GM19397 (cell line): ENCODE results near the gene ILK.

Experiments
- ATAC-seq: cut with Tn5 transposase; IDR thresholded peaks from one replicate; pipeline ENCODE4 v1.9.1; 2021; ENCODE audit warnings: mild to moderate bottlenecking, moderate library complexity; ENCODE audit not compliant: unreplicated experiment

The ILK gene

DNA sequence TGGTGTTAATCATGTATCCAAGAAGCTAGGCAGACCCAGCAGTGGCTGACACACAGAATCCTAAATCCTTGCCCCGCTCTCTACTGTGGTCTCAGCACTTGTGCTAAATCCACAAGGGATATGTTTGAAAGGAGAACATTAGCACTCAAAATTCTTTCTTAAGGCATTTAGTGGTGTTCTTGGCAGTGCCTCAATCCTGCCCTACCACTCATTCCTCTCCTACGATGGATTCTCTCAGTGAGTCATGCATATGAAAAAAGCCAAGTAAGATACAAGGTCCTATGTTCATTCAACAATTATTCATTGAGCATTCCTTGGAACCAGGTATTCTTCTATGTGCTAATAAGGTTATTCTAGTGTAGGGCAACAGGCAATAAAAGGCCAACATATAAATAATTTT is 31.4 kb upstream of the ILK start:
- no peak for ATAC-seq

- no peak for ATAC-seq
Measured at GRCh38 chr11:6574816-6575715, 28.5 kb upstream of the ILK start.

DNA sequence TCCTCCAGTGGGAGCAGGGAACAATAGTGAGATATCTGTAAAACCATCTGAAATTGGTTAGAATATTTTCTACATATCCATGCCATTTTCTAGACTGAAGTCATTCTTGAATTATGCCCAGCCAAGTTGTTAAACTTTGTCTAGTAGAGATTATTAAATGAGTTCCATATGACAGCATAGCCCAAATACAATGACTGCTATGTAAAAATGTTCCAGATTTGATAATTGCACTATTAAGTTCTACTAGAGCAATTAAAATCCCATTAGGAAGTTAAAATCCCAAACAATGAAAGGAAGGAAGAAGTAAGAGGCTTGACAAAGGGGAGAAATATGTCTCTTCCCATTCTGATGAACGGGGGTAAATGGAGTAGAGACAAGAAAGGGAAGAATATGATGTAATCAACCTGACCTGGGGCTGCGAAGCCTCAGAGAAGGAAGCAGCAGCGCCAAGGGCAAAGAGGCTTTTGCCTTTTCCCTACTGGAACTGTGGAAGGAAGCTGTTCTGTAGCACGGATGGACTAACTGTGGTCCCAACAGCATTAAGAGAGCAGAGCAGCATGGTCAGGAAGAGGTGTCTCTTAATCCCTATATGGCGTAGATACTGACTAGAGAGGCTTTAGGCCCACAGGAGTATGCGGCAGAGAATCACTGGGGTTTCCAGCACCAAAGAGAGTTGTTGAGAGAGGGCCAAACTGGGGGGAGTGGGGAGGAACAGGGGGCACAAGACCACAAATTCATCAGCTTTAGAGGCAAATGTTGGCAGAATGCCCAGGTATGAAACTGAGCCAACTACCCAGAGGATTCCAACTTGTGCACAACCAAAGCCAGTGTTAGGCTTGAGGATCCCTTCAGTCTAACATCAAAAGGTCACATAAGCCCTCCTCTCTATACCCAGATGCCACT is 26.9 kb upstream of the ILK start:
- no peak for ATAC-seq

- ATAC-seq, result no peak
Measured at GRCh38 chr11:6578134-6578533, 25.4 kb upstream of the ILK start.

- no peak for ATAC-seq
Measured at GRCh38 chr11:6579681-6580080, 23.9 kb upstream of the ILK start.

DNA sequence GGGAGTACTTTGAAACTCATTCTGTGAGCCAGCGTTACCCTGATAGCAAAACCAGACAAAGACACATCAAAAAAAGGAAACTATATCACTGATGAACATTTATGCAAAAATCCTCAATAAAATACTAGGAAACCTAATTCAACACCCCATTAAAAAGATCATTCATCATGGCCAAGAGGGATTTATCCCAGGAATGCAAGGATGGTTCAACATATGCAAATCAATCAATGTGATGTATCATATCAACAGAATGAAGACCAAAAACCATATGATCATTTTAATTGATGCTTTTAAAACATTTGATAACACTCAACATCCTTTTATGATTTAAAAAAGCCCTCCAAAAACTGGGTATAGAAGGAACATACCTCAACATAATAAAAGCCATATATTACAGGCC is 20.0 kb upstream of the ILK start:
- no peak for ATAC-seq

DNA sequence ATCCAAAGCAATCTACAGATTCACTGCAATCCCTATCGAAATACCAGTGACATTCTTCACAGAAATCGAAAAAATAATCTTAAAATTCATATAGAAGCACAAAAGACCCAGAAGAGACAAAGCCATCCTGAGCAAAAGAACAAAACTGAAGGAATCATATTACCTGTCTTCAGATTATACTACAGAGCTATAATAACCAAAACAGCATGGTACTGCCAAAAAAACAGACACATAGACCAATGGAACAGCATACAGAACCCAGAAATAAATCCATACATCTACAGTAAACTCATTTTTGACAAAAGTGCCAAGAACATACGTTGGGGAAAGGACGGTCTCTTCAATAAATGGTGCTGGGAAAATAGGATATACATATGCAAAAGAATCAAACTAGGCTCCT is 19.0 kb upstream of the ILK start:
- no peak for ATAC-seq

- no peak for ATAC-seq
Measured at GRCh38 chr11:6586434-6587359, 16.9 kb upstream of the ILK start.

DNA sequence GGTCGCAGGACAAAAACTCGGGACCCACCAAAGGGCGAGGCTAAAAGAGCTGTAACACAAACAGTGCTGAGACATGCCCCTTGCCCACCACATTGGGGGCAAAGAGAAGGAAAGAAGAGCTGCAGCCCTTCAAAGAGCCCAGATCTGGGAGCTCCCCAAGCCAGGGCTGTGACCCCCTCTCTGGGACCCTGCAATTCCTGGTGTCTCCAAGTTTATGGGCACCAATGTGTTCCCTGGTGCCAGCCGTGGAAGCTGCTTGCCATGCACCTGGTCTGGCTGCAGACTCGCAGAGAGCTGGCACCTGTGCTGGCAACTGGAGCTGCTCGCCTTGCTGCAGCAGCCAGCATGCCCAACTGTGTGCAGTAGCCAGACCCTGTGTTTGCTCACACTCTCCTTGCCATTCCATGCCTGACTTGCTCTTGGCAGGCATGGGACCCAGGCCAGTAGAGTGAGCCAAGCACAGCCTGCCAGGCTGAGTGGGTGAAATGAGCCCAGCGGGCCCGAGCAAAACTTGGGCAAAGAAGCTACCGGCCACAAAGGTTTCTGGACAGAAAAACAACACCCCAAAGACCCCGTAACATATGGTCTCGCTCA is 16.1 kb upstream of the ILK start:
- ATAC-seq, result no peak

GRCh38 chr11:6588018-6588417 is 15.6 kb upstream of the ILK start:
- ATAC-seq, result no peak

GRCh38 chr11:6594142-6594768 is 9.3 kb upstream of the ILK start:
- ATAC-seq, result no peak

DNA sequence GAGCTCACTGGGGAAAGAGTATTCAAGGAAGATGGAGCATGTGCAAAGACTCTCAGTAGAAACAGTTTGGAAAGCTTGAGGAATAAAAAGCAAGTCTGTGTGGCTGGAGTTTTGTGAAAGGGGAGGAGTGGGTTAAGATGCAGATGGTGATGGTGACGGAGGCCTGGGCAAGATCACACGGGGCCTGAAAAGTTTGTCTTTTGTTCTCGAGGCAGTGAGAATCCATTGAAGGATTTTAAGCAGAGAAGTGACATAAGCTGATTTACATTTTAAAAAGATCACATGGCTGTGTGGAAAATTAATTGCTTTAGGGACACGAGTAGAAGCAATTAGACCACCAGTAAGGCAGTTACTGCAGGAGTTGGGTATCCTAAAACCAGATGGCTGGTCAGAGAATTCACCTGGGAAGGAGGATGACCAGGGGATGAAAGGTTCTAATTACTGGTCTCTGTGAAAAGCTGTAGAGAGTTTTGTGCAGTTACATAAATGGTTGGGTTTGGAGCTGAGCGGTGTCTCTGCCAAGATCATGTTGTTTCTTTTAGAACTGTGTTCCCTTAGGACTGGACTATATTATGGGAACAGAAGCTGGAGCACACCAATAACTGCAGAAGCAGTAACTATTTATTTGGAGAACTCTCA is 7.2 kb upstream of the ILK start:
- ATAC-seq, result no peak

DNA sequence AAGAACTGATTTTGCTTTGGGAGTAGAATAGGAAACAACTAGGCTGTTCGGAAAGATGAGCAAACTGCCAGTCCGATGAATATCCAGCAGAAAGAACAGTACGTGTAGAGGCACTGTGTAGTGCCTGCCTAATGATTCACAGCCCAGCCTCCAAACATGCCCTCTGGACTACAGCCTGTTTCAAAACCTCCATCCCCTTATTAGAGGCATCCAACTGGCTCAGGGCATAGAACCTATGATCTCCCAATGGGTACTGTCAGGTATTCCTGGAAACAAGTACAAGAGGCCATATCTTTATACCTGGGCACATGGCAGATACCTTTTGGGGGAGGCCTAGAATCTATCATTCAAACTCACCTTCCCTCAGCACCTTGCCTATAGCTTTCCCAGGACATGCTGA is 5.0 kb upstream of the ILK start:
- ATAC-seq, result no peak

- ATAC-seq, result no peak
Measured at GRCh38 chr11:6599449-6599848, 4.1 kb upstream of the ILK start.

GRCh38 chr11:6599881-6600390 is 3.6 kb upstream of the ILK start:
- no peak for ATAC-seq

DNA sequence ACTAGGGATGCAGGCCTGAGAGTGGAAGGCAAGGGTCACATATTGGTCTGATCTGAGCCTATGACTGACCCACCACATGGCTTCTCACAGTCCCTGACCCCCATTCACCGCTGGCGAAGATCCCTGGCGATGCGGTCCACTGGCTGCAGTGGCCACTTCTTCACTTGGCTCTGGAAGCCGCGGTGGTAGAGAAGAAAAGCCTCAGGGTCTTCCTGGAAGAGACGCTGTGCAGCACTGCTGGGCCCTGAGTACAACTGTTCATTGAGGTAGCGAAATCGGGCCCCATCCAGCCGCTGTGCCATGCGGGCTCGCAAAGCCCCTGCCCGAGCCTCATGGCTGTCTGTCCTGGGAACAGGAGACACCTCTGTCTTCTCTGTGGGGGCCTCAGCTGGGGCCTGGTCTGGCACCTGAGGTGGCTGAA is 2.5 kb upstream of the ILK start:
- ATAC-seq, result no peak

- no peak for ATAC-seq
Measured at GRCh38 chr11:6602096-6602940, 1.3 kb upstream of the ILK start.

DNA sequence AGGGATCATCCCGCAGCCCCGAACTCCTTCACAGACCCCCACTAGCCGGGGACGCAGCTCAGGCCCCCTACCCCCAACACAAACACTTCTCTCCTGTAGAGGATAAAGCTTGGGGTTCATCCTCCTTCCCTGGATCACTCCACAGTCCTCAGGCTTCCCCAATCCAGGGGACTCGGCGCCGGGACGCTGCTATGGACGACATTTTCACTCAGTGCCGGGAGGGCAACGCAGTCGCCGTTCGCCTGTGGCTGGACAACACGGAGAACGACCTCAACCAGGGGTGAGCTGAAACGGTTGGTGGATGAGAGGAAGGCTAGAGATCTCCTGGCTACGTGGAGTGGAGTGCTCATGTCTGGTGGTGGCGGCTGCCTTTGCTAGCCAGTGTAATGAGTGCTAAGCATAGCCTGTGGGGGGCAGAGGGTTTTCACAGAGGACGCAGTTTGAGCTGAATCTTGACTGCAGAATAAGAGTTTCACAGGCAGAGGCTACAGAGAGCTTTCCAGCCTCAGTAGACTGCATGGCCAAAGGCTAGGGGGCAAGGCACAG is 580 bp downstream of the ILK start:
- ATAC-seq, result peak; percentile 19
